Raji (cell line): ENCODE data around the gene FAM234B.

Experiments
- POLR2A ChIP-seq: IDR thresholded peaks from 2 replicates; pipeline ENCODE4 v1.6.1; 2011; ENCODE audit warnings: low read depth, low read length, control low read depth; ENCODE audit not compliant: insufficient read depth

Gene FAM234B

GRCh38 chr12:13044002-13044905 lies at the start of gene FAM234B:
Gene FAM234B, plus strand, starts transcription at chr12:13044381. Its CDS starts 23 bp downstream, at chr12:13044404.
- peak; percentile 62 for TF ChIP-seq POLR2A

GRCh38 chr12:12995088-12995487 lies 49.1 kb upstream of the FAM234B start:
- no peak for TF ChIP-seq POLR2A

- no peak for TF ChIP-seq POLR2A
Measured at GRCh38 chr12:12996209-12996608, 48.0 kb upstream of the FAM234B start.

- no peak for TF ChIP-seq POLR2A
Measured at GRCh38 chr12:12997156-12997555, 47.0 kb upstream of the FAM234B start.

- no peak for TF ChIP-seq POLR2A
Measured at GRCh38 chr12:12997734-12998133, 46.4 kb upstream of the FAM234B start.

GRCh38 chr12:12998248-12998647 lies 45.9 kb upstream of the FAM234B start:
- TF ChIP-seq POLR2A = no peak

GRCh38 chr12:12999271-12999958 lies 44.8 kb upstream of the FAM234B start:
- no peak for TF ChIP-seq POLR2A

GRCh38 chr12:12999959-13000615 lies 44.1 kb upstream of the FAM234B start, which contains the start of gene HEBP1:
Gene HEBP1, minus strand, starts transcription at chr12:13000265. Its CDS starts 151 bp downstream, at chr12:13000114.
- peak; percentile 63 for TF ChIP-seq POLR2A

- TF ChIP-seq POLR2A = no peak
Measured at GRCh38 chr12:13000616-13000924, 43.6 kb upstream of the FAM234B start.

- no peak for TF ChIP-seq POLR2A
Measured at GRCh38 chr12:13000925-13001774, 43.0 kb upstream of the FAM234B start.

- no peak for TF ChIP-seq POLR2A
Measured at GRCh38 chr12:13001775-13002040, 42.5 kb upstream of the FAM234B start.

GRCh38 chr12:13002301-13003097 lies 41.7 kb upstream of the FAM234B start:
- TF ChIP-seq POLR2A = no peak

GRCh38 chr12:13004361-13004760 lies 39.8 kb upstream of the FAM234B start:
- TF ChIP-seq POLR2A = no peak

- TF ChIP-seq POLR2A = no peak
Measured at GRCh38 chr12:13004986-13005385, 39.2 kb upstream of the FAM234B start.
